ENCODE data around the gene FAM174C. TPM values are rescaled to one million over a fixed set of nuclear protein-coding genes. Genes with fewer than 3 reads are reported as not detected.
A peak's percentile ranks its signal among the peaks of the same experiment; 100 is the strongest.
"Not testable (repeated sequence)": the region's sequence is repeated elsewhere in the genome, so short reads cannot be mapped to it uniquely, and the experiment has no call there.

Gene FAM174C
- total and polyA plus RNA-seq, 4 donors: 21.9 to 68.8 (median 33.5) TPM

DNA sequence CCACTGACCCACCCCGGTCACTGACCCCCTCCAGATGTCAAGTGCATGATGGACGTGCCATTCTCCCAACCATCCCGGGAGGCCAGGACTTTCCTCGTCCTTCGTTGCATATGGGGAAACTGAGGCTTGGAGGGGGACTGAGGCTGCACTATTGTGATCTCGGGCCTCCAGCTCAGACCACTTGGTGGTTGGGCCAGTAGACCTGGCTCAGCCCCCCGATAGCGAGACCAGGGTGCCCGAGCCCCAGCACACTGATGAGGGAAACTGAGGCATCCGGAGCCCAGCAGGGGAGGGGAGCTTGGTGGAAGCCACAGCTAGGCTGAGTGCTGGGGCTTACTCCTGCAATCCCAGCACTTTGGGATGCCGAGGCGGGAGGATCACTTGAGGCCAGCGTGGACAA lies 20.7 kb downstream of the FAM174C start:
- Histone ChIP-seq H3K4me3 (ENCODE audit: low read length in 2 of 2) (no peak overlapping the region), H3K27ac (ENCODE audit: low read depth in 1 of 2, low read length in 2 of 2) (no peak overlapping the region), H3K27me3 (ENCODE audit: control insufficient read depth in 1 of 2, insufficient read depth in 2 of 2, low read length in 1 of 2) (no peaks in the 10 kb centered on the region), H3K4me1 (ENCODE audit: control insufficient read depth in 1 of 2, insufficient read depth in 2 of 2, low read length in 2 of 2) (no peaks in the 10 kb centered on the region), H3K9me3 (ENCODE audit: control insufficient read depth, low read length) (no peaks in the 10 kb centered on the region), H3K36me3 (ENCODE audit: control insufficient read depth in 1 of 2, insufficient read depth in 2 of 2, low read length in 1 of 2) (no peaks in the 10 kb centered on the region)
- intact Hi-C loops (cut with DNase I): no loop called here
- DNase-seq: no peak
- 79 to 81% methylated on average over 13 of the region's 13 CpGs for WGBS, 2 donors
- ATAC-seq (ENCODE audit: low FRiP score): no peak

DNA sequence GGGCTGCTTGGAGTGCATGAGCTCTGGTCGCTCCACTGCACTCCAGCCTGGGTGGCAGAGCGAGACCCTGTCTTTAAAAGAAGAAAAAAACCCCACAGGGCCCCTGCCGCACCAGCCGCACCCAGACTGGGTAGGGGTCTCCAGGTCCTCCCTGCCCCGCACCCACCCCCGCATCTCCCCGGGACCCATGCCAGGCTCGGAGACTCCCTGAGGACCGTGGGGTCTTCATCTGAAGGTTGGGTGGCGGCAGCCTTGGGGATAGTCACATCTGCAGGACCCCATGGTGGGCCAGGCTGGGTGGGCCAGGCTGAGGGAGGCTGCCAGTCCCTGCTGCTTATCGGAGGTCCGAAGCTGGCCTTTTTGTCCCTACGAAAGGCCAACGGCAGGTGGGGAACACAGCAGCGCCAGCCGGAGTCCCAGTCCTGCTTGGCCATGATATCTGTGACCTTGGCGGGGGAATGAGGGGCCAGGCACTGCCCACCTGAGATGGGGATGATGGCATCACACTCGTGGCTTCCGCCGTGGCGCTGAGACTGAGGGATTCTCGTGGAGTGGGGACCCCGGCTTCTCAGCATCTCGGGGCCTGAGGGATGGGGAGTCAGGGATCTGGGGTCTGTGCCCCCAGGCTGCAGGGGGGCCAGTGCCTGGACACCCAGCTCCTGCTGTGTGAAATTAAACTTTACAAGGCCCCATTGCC lies 21.4 kb downstream of the FAM174C start:
- Histone ChIP-seq H3K27ac (ENCODE audit: low read depth in 1 of 2, low read length in 2 of 2) (no peak overlapping the region), H3K27me3 (ENCODE audit: control insufficient read depth in 1 of 2, insufficient read depth in 2 of 2, low read length in 1 of 2) (no peaks in the 10 kb centered on the region), H3K36me3 (ENCODE audit: control insufficient read depth in 1 of 2, insufficient read depth in 2 of 2, low read length in 1 of 2) (no peaks in the 10 kb centered on the region), H3K9me3 (ENCODE audit: control insufficient read depth, low read length) (no peaks in the 10 kb centered on the region), H3K4me1 (ENCODE audit: control insufficient read depth in 1 of 2, insufficient read depth in 2 of 2, low read length in 2 of 2) (no peaks in the 10 kb centered on the region), H3K4me3 (ENCODE audit: low read length in 2 of 2) (no peak overlapping the region)
- no peak for DNase-seq
- intact Hi-C loops (cut with DNase I): no loop called here
- ATAC-seq (ENCODE audit: low FRiP score): no peak
- 88 to 89% methylated on average over 24 of the region's 24 CpGs for WGBS, 2 donors

DNA sequence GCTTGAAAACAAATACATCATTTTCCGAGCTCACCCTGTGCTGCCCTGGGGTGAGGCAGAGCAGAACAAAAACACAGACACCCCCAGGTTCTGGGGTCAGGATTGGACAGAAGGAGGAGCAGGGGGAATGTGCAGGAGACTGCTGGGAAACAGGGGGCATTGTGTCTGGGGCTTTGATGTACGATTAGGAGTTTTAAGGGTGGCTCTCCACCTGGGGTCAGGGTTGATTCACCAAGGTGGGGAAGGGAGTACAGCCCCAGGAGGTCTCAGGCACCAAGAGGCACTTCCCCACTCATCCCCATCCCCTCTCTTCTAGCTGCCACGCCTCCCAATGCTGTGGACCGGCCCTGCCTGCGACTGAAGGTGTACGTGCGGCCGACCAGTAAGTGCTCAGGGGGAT lies 22.9 kb downstream of the FAM174C start:
- H3K27me3 ChIP-seq (ENCODE audit: control insufficient read depth in 1 of 2, insufficient read depth in 2 of 2, low read length in 1 of 2): no peaks in the 10 kb centered on the region
- H3K4me1 ChIP-seq (ENCODE audit: control insufficient read depth in 1 of 2, insufficient read depth in 2 of 2, low read length in 2 of 2): no peaks in the 10 kb centered on the region
- 87 to 94% methylated on average over 8 of the region's 8 CpGs for WGBS, 2 donors
- ATAC-seq (ENCODE audit: low FRiP score) (no peak), DNase-seq (no peak)
- H3K4me3 ChIP-seq (ENCODE audit: low read length in 2 of 2): no peak overlapping the region
- H3K36me3 ChIP-seq (ENCODE audit: control insufficient read depth in 1 of 2, insufficient read depth in 2 of 2, low read length in 1 of 2): no peaks in the 10 kb centered on the region
- H3K9me3 ChIP-seq (ENCODE audit: control insufficient read depth, low read length): no peaks in the 10 kb centered on the region
- intact Hi-C loops (cut with DNase I): no loop called here
- H3K27ac ChIP-seq (ENCODE audit: low read depth in 1 of 2, low read length in 2 of 2): no peak overlapping the region

DNA sequence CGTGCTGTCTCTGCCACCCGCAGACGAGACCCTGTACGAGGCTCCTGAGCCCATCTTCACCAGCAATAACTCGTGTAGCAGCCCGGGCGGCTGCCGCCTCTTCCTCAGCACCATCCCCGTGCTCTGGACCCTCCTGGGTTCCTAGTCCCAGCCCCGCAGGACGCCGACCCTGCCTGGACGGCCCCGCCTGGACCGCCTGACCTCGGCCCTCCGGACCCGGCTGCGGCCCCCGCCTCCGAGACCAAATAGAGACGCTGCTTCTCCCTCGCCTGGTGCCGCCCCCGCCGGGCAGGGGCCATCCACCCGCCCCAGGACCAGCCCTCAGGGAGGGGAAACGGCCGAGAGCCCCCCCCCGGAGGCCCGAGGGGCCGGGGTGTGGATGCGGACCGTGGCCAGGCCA lies 24.5 kb downstream of the FAM174C start:
- H3K27ac ChIP-seq (ENCODE audit: low read depth in 1 of 2, low read length in 2 of 2): no peak overlapping the region
- peak; percentile 27 for ATAC-seq (ENCODE audit: low FRiP score)
- 68 to 79% methylated on average over 34 of the region's 34 CpGs for whole genome bisulfite sequencing, 2 donors

GRCh38 chr19:1300744-1301490 lies 25.6 kb downstream of the FAM174C start:
- no peak for DNase-seq

More for the DNA sequence above, 24.5 kb downstream of the FAM174C start:
- no peak overlapping the region for H3K4me3 ChIP-seq (ENCODE audit: low read length in 2 of 2)
- H3K9me3 ChIP-seq (ENCODE audit: control insufficient read depth, low read length): no peaks in the 10 kb centered on the region
- no peaks in the 10 kb centered on the region for H3K4me1 ChIP-seq (ENCODE audit: control insufficient read depth in 1 of 2, insufficient read depth in 2 of 2, low read length in 2 of 2)
- no peak for DNase-seq
- no peaks in the 10 kb centered on the region for H3K36me3 ChIP-seq (ENCODE audit: control insufficient read depth in 1 of 2, insufficient read depth in 2 of 2, low read length in 1 of 2)
- H3K27me3 ChIP-seq (ENCODE audit: control insufficient read depth in 1 of 2, insufficient read depth in 2 of 2, low read length in 1 of 2): no peaks in the 10 kb centered on the region
- intact Hi-C loops (cut with DNase I): no loop called here

DNA sequence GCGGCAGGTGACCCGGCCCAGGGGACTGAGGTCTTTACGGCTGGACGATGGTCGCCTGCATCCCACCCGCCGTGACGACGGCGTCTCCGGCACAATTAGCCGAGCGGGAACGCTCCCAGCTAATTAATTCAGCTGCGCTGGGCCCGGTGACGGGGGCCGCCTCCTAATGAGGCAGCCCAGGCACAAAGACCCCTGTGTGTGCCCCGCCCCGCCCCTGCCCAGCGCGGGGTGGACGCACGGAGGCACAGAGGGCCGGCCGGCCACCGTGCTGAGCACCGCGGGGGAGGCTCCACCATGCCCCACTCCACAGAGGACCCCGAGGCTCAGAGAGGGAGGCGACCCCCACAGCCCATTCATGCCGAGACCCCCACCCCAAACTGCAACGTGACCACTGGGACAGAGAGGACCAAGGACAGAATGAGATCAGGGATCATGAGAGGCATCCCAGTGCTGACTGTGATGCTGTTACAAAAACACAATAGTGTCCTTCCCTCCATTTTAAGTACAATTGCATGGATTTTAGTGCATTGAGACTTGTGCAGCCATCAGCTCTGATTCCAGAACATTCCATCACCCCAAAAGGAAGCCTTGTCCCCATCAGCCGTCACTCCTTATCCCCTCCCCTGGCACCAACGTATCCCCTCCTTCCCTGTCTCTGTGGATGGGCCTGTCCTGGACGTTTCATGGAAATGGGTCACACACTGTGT lies 27.4 kb downstream of the FAM174C start:
- Histone ChIP-seq H3K36me3 (ENCODE audit: control insufficient read depth in 1 of 2, insufficient read depth in 2 of 2, low read length in 1 of 2) (no peaks in the 10 kb centered on the region), H3K9me3 (ENCODE audit: control insufficient read depth, low read length) (no peaks in the 10 kb centered on the region), H3K4me3 (ENCODE audit: low read length in 2 of 2) (no peak overlapping the region), H3K4me1 (ENCODE audit: control insufficient read depth in 1 of 2, insufficient read depth in 2 of 2, low read length in 2 of 2) (no peaks in the 10 kb centered on the region), H3K27ac (ENCODE audit: low read depth in 1 of 2, low read length in 2 of 2) (no peak overlapping the region), H3K27me3 (ENCODE audit: control insufficient read depth in 1 of 2, insufficient read depth in 2 of 2, low read length in 1 of 2) (no peaks in the 10 kb centered on the region)
- ATAC-seq (ENCODE audit: low FRiP score) (no peak), DNase-seq (no peak)
- intact Hi-C loops (cut with DNase I): no loop called here
- 56 to 59% methylated on average over 34 to 36 of the region's 36 CpGs for WGBS, 2 donors

More at GRCh38 chr19:1300744-1301490, 25.6 kb downstream of the FAM174C start:
- H3K4me3 ChIP-seq (ENCODE audit: low read length in 2 of 2): no peak overlapping the region
- H3K9me3 ChIP-seq (ENCODE audit: control insufficient read depth, low read length): no peaks in the 10 kb centered on the region
- intact Hi-C loops (cut with DNase I): no loop called here
- 81 to 85% methylated on average over 35 of the region's 35 CpGs for WGBS, 2 donors
- no peaks in the 10 kb centered on the region for H3K4me1 ChIP-seq (ENCODE audit: control insufficient read depth in 1 of 2, insufficient read depth in 2 of 2, low read length in 2 of 2)
- ATAC-seq (ENCODE audit: low FRiP score): no peak
- H3K27me3 ChIP-seq (ENCODE audit: control insufficient read depth in 1 of 2, insufficient read depth in 2 of 2, low read length in 1 of 2): no peaks in the 10 kb centered on the region
- H3K27ac ChIP-seq (ENCODE audit: low read depth in 1 of 2, low read length in 2 of 2): no peak overlapping the region
- no peaks in the 10 kb centered on the region for H3K36me3 ChIP-seq (ENCODE audit: control insufficient read depth in 1 of 2, insufficient read depth in 2 of 2, low read length in 1 of 2)

DNA sequence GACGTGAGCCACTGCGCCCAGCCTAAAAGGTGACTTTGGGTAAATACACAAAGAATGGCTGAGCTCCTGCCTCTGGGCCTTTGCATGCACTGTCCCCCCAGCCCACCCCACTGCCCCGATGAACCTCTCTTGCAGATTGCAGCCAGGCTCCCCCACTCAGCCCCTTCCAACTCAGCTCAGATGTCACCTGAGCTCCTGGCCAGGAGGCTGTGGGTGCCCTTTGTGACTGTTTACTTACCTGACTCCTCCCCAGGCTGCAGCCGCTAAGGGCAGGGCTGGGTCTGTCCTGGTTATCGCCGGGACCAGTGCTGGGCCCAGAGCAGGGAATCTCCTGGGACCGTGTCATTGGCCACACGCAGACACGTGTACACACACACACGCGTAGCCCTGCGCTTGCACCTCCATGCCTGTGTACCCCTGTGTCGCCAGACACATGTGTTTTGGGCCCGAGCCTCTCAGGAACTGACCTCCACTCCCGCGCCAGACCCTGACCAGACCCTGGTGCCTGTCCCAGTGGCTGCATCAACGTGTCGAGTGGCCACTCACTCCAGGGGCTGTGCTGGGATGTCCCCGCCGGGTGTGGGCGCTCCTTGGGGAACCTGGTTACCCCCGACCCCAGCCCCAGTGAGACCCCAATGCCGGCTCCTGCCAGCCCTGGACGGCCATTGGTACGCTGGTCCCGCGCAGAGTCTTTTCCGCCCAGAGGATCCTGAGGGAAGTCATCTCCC lies 29.0 kb downstream of the FAM174C start:
- Histone ChIP-seq H3K4me3 (ENCODE audit: low read length in 2 of 2) (no peak overlapping the region), H3K9me3 (ENCODE audit: control insufficient read depth, low read length) (no peaks in the 10 kb centered on the region), H3K4me1 (ENCODE audit: control insufficient read depth in 1 of 2, insufficient read depth in 2 of 2, low read length in 2 of 2) (no peaks in the 10 kb centered on the region), H3K36me3 (ENCODE audit: control insufficient read depth in 1 of 2, insufficient read depth in 2 of 2, low read length in 1 of 2) (no peaks in the 10 kb centered on the region), H3K27ac (ENCODE audit: low read depth in 1 of 2, low read length in 2 of 2) (no peak overlapping the region), H3K27me3 (ENCODE audit: control insufficient read depth in 1 of 2, insufficient read depth in 2 of 2, low read length in 1 of 2) (no peaks in the 10 kb centered on the region)
- peak; percentile 36 for ATAC-seq (ENCODE audit: low FRiP score)
- intact Hi-C loops (cut with DNase I): no loop called here
- 90 to 91% methylated on average over 27 to 28 of the region's 28 CpGs for WGBS, 2 donors
- no peak for DNase-seq

- H3K27me3 ChIP-seq (ENCODE audit: control insufficient read depth in 1 of 2, insufficient read depth in 2 of 2, low read length in 1 of 2); H3K9me3 ChIP-seq (ENCODE audit: control insufficient read depth, low read length); ATAC-seq (ENCODE audit: low FRiP score); H3K27ac ChIP-seq (ENCODE audit: low read depth in 1 of 2, low read length in 2 of 2); intact Hi-C loops (cut with DNase I); H3K36me3 ChIP-seq (ENCODE audit: control insufficient read depth in 1 of 2, insufficient read depth in 2 of 2, low read length in 1 of 2); H3K4me3 ChIP-seq (ENCODE audit: low read length in 2 of 2); DNase-seq; H3K4me1 ChIP-seq (ENCODE audit: control insufficient read depth in 1 of 2, insufficient read depth in 2 of 2, low read length in 2 of 2): not testable (repeated sequence)
- WGBS, 2 donors: 83 to 85% methylated on average over 9 of the region's 9 CpGs
Measured at GRCh38 chr19:1305354-1305753, 30.0 kb downstream of the FAM174C start.
